Stimulated activated CD8-positive, alpha-beta memory T cell treated with anti-CD3 and anti-CD28 coated beads, Interleukin-12 subunit alpha, Interleukin-12 subunit beta, amount 100 ng/mL, for 24 hours (primary cell): ENCODE results near the gene PTPN11.
"Not testable (repeated sequence)": the region's sequence is repeated elsewhere in the genome, so short reads cannot be mapped to it uniquely, and the experiment has no call there.

ENCODE experiments used
- DNase-seq: peaks from one replicate; pipeline ENCODE4 v3.0.0-alpha.2; 2020; ENCODE audit errors: extremely low read depth

The PTPN11 gene

GRCh38 chr12:112514926-112515642, 96.3 kb downstream of the PTPN11 start:
- no peak for DNase-seq

- no peak for DNase-seq
Measured at GRCh38 chr12:112515868-112516267, 97.1 kb downstream of the PTPN11 start.

DNA sequence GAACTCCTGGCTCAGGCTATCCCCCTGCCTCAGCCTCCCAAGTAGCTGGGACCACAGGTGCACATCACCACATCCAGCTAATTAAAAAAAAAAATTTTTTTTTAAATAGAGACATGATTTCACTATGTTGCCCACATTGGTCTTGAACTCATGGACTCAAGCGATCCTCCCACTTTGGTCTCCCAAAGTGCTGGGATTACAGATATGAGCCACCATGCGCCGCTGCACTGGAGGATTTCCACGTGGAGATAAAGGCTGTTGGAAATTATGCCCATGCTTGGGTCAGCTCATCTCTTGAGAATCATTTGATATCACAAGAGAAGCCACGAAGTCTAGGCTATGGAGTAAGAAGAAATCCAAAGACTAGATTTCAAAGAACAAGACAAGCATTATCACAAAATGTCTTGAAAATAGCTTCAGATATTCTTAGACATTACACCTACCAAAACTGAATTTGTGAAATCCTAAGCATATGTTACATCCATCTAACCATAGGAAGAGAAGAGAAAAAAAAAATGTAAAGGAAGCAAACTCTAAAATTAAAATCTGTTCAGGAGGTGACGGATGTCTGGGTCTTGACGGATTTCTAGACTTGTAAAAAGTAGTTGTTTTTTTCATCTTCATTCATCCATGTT, 99.1 kb downstream of the PTPN11 start:
- DNase-seq = no peak

DNA sequence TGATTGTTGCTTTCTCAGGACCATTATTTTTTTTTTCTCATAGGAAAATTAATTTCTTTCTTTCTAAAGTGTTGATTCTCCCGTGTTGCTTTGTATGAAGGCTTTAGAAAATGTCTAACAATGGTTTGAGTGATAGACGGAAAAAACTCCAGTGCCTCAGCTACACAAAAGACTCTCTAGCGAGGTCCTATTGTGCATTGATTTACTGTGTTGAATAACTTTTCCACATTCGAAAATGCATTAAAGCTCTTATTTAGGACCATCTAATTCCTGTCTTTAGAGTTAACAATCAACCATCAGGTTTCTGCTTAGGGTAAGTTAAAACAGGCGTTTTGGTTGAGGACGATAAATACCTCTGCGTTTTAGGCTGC, 99.6 kb downstream of the PTPN11 start:
- no peak for DNase-seq

DNA sequence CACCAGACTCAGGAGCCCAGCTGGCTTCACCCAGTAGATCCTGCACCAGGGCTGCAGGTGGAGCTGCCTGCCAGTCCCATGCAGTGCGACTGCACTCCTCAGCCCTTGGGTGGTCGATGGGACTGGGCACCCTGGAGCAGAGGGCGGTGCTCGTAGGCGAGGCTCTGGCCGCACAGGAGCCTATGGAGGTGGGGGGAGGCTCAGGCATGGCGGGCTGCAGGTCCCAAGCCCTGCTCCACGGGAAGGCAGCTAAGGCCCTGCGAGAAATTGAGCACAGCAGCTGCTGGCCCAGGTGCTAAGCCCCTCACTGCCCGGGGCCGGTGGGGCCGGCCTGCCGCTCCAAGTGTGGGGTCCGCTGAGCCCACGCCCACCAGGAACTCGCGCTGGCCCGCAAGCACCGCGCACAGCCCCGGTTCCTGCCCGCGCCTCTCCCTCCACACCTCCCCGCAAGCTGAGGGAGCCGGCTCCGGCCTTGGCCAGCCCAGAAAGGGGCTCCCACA, 101.1 kb downstream of the PTPN11 start:
- not testable (repeated sequence) for DNase-seq

DNA sequence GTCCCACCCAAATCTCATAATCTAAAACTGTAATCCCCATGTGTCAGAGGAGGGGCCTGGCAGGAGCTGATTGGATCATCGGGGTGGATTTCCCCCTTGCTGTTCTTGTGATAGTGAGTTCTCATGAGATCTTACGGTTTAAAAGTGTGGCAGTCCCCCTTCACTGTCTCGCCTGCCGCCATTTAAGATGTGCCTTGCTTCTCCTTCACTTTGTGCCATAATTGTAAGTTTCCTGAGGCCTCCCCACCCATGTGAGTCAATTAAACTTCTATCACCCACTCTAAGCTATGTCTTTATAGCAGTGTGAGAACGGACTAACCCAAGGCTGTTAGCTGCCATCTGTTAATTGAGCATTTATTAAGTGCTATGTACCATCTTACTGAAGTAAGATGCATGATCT, 105.1 kb downstream of the PTPN11 start:
- DNase-seq = no peak

DNA sequence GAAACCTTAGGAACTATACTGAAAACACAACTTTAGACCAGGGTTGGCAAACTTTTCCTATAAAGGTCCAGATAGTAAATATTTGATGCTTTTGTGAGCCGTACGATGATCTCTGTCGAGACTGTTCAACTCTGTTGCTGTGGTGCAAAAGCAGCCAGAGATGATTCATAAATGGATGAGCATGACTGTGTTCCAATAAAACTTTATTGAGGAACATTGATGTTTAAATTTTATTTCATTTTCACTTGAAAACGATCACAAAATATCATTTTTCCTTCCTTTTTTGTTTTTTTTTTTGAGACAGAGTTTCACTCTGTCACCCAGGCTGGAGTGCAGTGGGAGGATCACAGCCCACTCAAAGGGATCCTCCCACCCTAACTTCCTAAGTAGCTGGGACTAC, 105.5 kb downstream of the PTPN11 start:
- DNase-seq = no peak

DNA sequence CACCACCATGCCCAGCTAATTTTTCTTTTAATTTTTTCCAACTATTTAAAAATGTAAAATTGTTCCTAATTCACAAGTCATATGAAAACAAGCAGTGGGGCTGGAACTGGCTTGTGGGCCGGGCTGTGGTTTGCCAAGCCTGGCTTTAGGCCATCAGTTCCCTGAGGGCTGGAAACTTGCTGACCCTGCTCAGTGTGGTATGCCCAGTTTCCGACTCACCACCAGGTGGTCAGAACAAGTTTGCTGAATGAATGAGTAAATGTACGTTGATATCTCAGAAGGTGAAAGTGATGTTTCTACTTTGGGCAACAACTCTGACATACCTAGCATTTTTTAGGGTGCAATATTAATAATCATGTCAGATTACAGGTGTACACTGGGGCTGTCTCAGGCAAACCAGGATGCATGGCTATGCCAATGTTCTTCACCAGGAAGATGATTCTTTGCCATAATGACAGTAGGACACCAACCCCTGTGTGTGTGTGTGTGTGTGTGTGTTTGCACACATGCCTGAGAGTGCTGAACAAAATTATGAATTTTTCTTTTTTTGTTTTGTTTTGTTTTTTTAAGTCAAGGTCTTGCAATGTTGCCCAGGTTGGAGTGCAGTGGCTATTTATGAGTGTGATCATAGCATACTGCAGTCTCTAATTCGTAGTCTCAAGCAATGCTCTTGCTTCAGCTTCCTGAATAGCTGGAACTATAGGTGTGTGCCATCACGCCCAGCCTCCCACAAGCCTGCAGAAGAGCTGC, 106.1 kb downstream of the PTPN11 start:
- DNase-seq = no peak

DNA sequence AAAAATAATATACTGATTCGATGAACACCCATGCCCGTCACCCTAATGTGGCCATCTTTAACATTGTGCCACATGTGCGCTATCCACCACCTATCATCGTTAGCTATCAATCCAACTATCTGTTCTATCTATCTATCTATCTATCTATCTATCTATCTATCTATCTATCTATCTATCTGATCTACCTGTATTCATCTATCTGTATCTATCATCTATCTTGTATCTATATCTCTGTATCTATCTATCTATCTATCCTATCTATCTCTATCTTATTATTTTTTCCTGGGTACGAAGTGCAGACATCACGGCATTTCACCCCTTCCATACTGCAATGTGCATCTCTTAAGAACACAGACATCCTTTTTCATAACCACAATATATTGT, 106.7 kb downstream of the PTPN11 start:
- no peak for DNase-seq

DNA sequence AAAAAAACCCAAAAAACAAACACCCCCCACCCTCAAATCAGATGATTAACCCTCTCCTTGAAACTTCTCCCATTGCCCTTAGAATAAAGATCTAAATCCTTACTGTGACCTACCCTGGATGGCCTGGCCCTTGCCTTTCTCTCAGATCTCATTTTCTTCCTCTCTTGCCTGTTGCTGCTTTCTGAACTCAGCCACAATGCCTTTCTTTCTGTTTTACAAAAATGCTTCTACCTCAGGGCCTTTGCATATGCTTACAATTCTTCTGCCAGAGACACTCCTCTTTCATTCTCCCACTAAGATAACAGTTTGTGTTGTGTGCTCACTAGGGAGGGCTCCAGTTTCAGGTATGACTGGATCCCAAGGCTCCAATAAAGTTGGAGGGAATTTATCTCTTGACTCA, 108.3 kb downstream of the PTPN11 start:
- DNase-seq = no peak

DNA sequence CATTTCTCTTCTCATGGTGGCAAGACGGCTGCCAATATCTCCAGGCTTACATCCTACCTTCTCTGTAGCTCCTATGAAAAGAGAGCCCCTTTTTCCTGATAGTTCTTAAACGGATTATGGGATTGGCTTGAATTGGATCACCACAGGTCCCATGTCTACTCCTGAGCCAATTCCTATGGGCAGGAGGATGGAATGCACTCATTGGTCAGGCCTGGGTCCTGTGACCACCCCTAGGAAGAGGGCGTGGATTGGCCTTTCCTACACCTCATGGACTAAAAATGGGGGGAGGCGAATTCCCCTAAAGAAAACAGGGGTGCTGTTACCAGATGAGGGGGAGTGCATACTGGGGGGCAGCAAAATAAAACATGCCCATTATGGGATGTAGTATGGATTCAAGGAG, 108.8 kb downstream of the PTPN11 start:
- DNase-seq = no peak

DNA sequence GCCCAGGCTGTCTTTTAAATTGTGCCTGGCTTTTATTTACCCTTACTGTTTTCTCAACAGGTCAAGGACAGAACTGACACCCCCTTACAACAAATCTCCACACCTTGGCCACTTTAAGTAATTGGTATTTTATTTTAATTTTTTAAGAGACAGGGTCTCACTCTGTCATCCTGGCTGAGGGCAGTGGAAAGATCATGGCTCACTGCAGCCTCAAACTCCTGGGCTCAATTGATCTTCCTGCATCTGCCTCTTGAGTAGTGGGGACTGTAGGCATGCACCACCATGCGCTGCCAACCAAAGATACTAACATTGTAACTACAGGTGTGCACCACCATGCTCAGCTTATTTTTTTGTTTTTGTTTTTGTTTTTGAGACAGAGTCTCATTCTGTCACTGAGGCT, 109.8 kb downstream of the PTPN11 start:
- DNase-seq = no peak

DNA sequence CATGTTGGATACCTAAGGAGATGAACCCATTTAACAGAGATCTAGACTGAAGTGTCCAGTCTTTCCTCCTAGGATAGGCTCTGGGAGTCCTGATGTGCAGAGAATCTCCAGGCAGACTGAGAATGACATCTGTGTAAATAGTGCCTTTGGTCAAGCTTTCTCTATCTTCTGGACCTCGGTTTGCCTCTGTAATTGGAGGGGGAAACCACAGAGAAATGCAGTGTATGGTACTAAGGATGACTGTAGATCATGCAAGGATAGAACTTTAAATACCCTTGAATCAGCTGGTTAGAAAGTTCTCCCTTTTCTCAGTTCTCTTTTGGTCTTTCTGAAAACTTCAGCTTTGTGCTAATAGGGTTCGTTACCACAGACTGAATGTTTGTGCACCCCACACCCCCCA, 112.2 kb downstream of the PTPN11 start:
- DNase-seq = no peak

- no peak for DNase-seq
Measured at GRCh38 chr12:112532106-112532505, 113.4 kb downstream of the PTPN11 start.

DNA sequence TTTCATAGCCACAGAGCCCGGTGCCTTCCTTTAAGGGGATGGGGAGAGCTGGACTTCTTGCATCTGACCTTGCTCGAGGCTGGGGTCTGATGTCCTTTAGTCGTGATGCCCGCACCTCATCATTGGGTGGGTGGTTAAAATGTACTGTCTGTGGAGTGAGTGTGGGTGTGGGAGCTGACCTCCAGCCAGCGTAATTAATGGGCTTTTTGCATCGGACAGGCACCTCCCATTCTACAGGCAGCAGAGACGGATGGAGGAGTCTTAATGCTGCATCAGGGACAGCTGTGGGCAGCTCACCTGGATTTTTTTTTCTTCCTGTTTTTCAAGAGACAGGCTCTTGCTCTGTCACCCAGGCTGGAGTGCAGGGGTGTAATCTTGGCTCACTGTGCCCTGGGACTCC, 114.8 kb downstream of the PTPN11 start:
- DNase-seq = no peak

DNA sequence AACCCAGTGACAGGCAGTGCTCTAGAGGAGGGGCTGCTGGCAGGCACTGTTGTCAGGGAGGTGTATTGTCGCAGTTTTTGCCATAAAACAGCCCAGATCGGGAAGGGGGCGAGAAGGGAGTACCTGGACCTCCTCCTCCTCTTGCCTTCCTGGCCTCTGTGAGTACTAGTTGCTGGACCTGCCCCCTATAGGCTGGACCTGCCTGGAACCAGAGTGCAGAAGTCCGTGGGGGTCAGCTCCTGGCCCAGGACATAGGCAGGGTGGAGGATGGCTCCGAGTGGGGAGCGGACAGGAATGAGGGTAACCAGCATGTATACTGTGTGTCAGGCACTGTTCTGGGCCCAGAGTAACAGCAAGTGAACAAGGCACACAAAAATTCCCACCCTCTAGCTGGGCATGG, 116.3 kb downstream of the PTPN11 start:
- no peak for DNase-seq

DNA sequence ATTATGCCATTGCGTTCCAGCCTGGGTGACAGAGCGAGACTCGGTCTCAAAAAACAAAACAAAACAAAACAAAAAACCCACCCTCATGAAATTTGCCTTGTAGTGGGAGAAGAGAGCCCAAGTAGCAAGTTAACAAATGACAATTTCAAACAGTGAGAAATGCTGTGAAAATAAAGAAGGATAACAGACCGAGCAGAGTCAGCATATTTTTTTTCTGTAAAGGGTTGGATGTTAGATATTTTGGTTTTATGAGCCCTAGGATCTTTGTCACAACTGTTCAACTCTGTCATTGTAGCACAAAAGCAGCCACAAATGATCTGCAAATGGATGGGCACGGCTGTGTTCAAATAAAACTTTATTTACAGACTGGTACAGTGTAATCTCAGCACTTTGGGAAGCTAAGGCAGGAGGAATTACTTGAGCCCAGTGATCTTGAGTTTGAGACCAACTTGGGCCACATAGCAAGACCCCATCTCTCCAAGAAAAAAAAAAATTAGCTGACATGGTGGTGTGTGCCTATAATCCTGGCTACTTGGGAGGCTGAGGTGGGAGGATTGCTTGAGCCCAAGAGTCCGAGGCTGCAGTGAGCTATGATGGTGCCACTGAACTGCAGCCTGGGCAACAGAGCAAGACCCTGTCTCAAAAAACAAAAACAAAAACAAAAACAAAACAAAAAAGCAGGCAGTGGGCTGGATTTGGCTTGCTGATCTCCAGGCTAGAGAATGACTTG, 117.1 kb downstream of the PTPN11 start:
- no peak for DNase-seq

- DNase-seq = no peak
Measured at GRCh38 chr12:112536367-112536730, 117.6 kb downstream of the PTPN11 start.

GRCh38 chr12:112537710-112538396, 119.1 kb downstream of the PTPN11 start:
- no peak for DNase-seq

DNA sequence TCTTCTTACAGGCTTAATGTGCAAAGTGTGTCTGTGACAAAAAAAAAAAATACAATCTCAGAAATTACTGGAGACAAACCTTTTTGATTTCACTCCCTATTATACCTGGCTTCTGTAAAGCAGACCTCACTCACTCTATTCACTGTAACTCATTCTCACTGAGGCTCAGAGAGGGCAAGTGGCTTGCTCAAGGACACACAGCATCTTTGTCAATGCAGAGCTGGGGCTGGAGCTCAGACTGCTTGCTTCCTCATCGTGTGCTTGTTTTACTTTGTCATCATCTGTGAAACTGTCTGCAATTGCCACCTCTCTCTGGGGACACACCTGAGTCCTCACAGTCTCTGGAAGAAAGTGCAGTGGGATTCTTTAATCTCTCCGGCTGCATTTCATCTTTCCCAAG, 120.0 kb downstream of the PTPN11 start:
- no peak for DNase-seq

- DNase-seq = no peak
Measured at GRCh38 chr12:112539221-112539620, 120.5 kb downstream of the PTPN11 start.

DNA sequence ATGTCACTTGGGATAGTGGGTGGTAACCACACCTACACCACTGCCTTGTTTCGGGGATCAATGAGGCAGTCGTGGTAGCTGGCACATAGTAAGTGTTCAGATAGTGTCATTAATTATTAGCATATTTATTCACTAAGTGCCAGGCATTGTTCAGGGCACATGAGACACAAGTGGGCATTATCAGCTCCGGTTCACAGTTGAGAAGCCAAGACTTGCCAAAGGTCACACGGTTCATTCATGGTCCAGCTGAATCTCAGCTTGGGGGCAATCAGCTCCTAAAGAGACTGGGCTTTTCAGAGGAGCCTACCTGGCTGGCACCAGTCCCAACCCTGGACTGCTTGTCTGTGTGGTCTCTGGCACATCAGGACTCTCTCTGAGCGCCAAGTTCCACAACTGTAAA, 121.3 kb downstream of the PTPN11 start:
- DNase-seq = no peak
